CD4-positive, alpha-beta T cell (primary cell): Measurements from ENCODE around the gene KCNJ10. TPM values are rescaled to one million over a fixed set of nuclear protein-coding genes. Genes with fewer than 3 reads are reported as not detected.

Experiments used
- ATAC-seq: fragments of 200-7000 bp; cut with Tn5 transposase; one replicate; pipeline ENCODE4 v1.10.0; 2022; ENCODE audit warnings: mild to moderate bottlenecking; ENCODE audit not compliant: poor library complexity
- CTCF ChIA-PET: fragments of 350-600 bp; sonication (Branson Sonifier 250); formaldehyde crosslinking; loops from one replicate; lab custom pipeline; 2021; ENCODE audit warnings: antibody characterized with exemption, inconsistent platforms; lab: Charles Lee
- POLR2A ChIA-PET: fragments of 350-600 bp; sonication (Branson Sonifier 250); formaldehyde crosslinking; loops from one replicate; lab custom pipeline; 2021; ENCODE audit warnings: antibody characterized with exemption, inconsistent platforms; lab: Charles Lee
- DNase-seq, 14 experiments: peaks; one replicate each; pipeline ENCODE4 v3.0.0-alpha.2; 2013 to 2020; ENCODE audit warnings: mixed read lengths in 2 of 14
- H3K27ac ChIP-seq, 2 donors: one replicate each; pipeline versions ENCODE4 v1.5.1 to v1.7.0; 2013; ENCODE audit warnings: low read length in 2 of 2, low read depth in 1 of 2, mild to moderate bottlenecking in 1 of 2
- H3K27me3 ChIP-seq, 2 experiments: 1 replicate in 1 of 2; 2 replicates in 1 of 2; pipeline versions ENCODE4 v1.6.1 to v1.7.0; 2013; ENCODE audit warnings: low read length in 2 of 2, control low read depth in 1 of 2, mild to moderate bottlenecking in 1 of 2, moderate library complexity in 1 of 2; ENCODE audit not compliant: insufficient read depth in 2 of 2, control insufficient read depth in 1 of 2
- H3K36me3 ChIP-seq: one replicate; pipeline ENCODE4 v1.6.1; 2013; ENCODE audit warnings: low read length, control low read depth; ENCODE audit not compliant: insufficient read depth
- H3K4me1 ChIP-seq: one replicate; pipeline ENCODE4 v1.6.1; 2013; ENCODE audit warnings: low read length, control low read depth; ENCODE audit not compliant: insufficient read depth
- H3K4me3 ChIP-seq: one replicate; pipeline ENCODE4 v1.5.1; 2013; ENCODE audit warnings: mild to moderate bottlenecking, low read length, moderate library complexity
- H3K9me3 ChIP-seq, 2 experiments: 1 replicate in 1 of 2; 2 replicates in 1 of 2; pipeline versions ENCODE4 v1.6.1 to v1.7.0; 2013; ENCODE audit warnings: low read length in 2 of 2, mild to moderate bottlenecking in 2 of 2, control low read depth in 1 of 2, moderate library complexity in 1 of 2; ENCODE audit not compliant: control insufficient read depth in 1 of 2, insufficient read depth in 1 of 2
- H3K27ac Mint-ChIP-seq: one replicate; pipeline ENCODE4 v1.8.0; 2020; ENCODE audit warnings: mixed read lengths
- H3K27me3 Mint-ChIP-seq: one replicate; pipeline ENCODE4 v1.8.0; 2021; ENCODE audit warnings: mixed read lengths
- H3K36me3 Mint-ChIP-seq: one replicate; pipeline ENCODE4 v1.8.0; 2021; ENCODE audit warnings: low read depth, mixed read lengths
- H3K4me1 Mint-ChIP-seq: one replicate; pipeline ENCODE4 v1.8.0; 2021; ENCODE audit warnings: low read depth, mixed read lengths
- H3K4me3 Mint-ChIP-seq: one replicate; pipeline ENCODE4 v1.8.0; 2020; ENCODE audit warnings: mild to moderate bottlenecking, mixed read lengths
- H3K9me3 Mint-ChIP-seq: one replicate; pipeline ENCODE4 v1.8.0; 2020; ENCODE audit warnings: mixed read lengths
- intact Hi-C, 2 experiments: fragments of 100-400 bp; cut with DNase I in 1 of 2; cut with micrococcal nuclease in 1 of 2; formaldehyde crosslinking; loops; one replicate each; pipeline versions ENCODE4 v1.15.1 to v1.9.0; 2023 to 2025; cut with DNase I, micrococcal nuclease
- total RNA-seq, 174 experiments: library from RNA in 2 of 174; stranded (reverse) in 2 of 174; gene quantifications; one replicate each; pipeline ENCODE4 v1.2.3 and lab custom pipeline; 2021 to 2026
- TF ChIP-seq, protein P1 (sequence below): fragments of 200-600 bp; IDR thresholded peaks from one replicate; pipeline ENCODE4 v1.8.0; 2022; ENCODE audit warnings: antibody characterized with exemption, mild to moderate bottlenecking

KCNJ10 gene
- total RNA-seq, 2 experiments from 2014 or later = not detected

GRCh38 chr1:159968901-159969300 lies 101.1 kb downstream of the KCNJ10 start:
- ChIA-PET POLR2A (no interaction called here), CTCF (no interaction called here)
- no peaks in the 10 kb centered on the region for H3K36me3 ChIP-seq
- H3K27me3 ChIP-seq = peaks cover 2 to 8% of the 10 kb centered on the region in 2 experiments
- Mint-ChIP-seq H3K27me3 (peaks cover 45% of the 10 kb centered on the region), H3K4me3 (no peak overlapping the region), H3K36me3 (no peaks in the 10 kb centered on the region), H3K27ac (no peak overlapping the region), H3K9me3 (no peaks in the 10 kb centered on the region), H3K4me1 (no peaks in the 10 kb centered on the region)
- DNase-seq (peak in 1 of 14 experiments; percentile 15), ATAC-seq (no peak)
- intact Hi-C loops = no loop called here
- H3K4me1 ChIP-seq = no peaks in the 10 kb centered on the region
- no peaks in the 10 kb centered on the region for H3K9me3 ChIP-seq
- TF ChIP-seq, protein P1, sequence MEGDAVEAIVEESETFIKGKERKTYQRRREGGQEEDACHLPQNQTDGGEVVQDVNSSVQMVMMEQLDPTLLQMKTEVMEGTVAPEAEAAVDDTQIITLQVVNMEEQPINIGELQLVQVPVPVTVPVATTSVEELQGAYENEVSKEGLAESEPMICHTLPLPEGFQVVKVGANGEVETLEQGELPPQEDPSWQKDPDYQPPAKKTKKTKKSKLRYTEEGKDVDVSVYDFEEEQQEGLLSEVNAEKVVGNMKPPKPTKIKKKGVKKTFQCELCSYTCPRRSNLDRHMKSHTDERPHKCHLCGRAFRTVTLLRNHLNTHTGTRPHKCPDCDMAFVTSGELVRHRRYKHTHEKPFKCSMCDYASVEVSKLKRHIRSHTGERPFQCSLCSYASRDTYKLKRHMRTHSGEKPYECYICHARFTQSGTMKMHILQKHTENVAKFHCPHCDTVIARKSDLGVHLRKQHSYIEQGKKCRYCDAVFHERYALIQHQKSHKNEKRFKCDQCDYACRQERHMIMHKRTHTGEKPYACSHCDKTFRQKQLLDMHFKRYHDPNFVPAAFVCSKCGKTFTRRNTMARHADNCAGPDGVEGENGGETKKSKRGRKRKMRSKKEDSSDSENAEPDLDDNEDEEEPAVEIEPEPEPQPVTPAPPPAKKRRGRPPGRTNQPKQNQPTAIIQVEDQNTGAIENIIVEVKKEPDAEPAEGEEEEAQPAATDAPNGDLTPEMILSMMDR = no peak
- no peak overlapping the region for H3K27ac ChIP-seq
- no peak overlapping the region for H3K4me3 ChIP-seq

GRCh38 chr1:159965263-159965662 lies 104.7 kb downstream of the KCNJ10 start:
- TF ChIP-seq, protein P1 = no peak
- intact Hi-C loops = no loop called here
- Histone ChIP-seq H3K27me3 (peaks cover 0 to 12% of the 10 kb centered on the region in 2 experiments), H3K4me1 (no peaks in the 10 kb centered on the region), H3K27ac (no peak overlapping the region), H3K9me3 (no peaks in the 10 kb centered on the region), H3K36me3 (no peaks in the 10 kb centered on the region), H3K4me3 (no peak overlapping the region)
- Mint-ChIP-seq H3K27ac (no peak overlapping the region), H3K4me3 (no peak overlapping the region), H3K4me1 (no peaks in the 10 kb centered on the region), H3K36me3 (no peaks in the 10 kb centered on the region), H3K9me3 (no peaks in the 10 kb centered on the region), H3K27me3 (peaks cover 31% of the 10 kb centered on the region)
- CTCF ChIA-PET = no interaction called here
- POLR2A ChIA-PET = no interaction called here
- DNase-seq (no peak), ATAC-seq (no peak)

GRCh38 chr1:159964144-159964543 lies 105.8 kb downstream of the KCNJ10 start:
- H3K4me3 Mint-ChIP-seq = no peak overlapping the region
- Histone ChIP-seq H3K36me3 (no peaks in the 10 kb centered on the region), H3K9me3 (no peaks in the 10 kb centered on the region), H3K27ac (no peak overlapping the region), H3K4me1 (no peaks in the 10 kb centered on the region), H3K4me3 (no peak overlapping the region), H3K27me3 (peaks cover 0 to 8% of the 10 kb centered on the region in 2 experiments)
- CTCF ChIA-PET = no interaction called here
- H3K36me3 Mint-ChIP-seq = no peaks in the 10 kb centered on the region
- ATAC-seq = no peak
- TF ChIP-seq, protein P1 = no peak
- no peaks in the 10 kb centered on the region for H3K4me1 Mint-ChIP-seq
- H3K27me3 Mint-ChIP-seq = peaks cover 30% of the 10 kb centered on the region
- intact Hi-C loops = no loop called here
- DNase-seq = no peak
- H3K27ac Mint-ChIP-seq = no peak overlapping the region
- no peaks in the 10 kb centered on the region for H3K9me3 Mint-ChIP-seq
- POLR2A ChIA-PET = interaction anchor here (1.0 kb wide), 1 partner anchor 8 kb away, joined by 3 read pairs; no protein-coding TSS in a partner anchor
